HG02973 (cell line): Measurements from ENCODE around the gene RPP25L.
A peak's percentile ranks its signal among the peaks of the same experiment; 100 is the strongest.

ENCODE experiments used
- ATAC-seq: cut with Tn5 transposase; IDR thresholded peaks from one replicate; pipeline ENCODE4 v1.9.1; 2021; ENCODE audit warnings: moderate library complexity; ENCODE audit not compliant: unreplicated experiment

The RPP25L gene

GRCh38 chr9:34638138-34638445 lies 26.2 kb upstream of the RPP25L start:
- no peak for ATAC-seq

- peak; percentile 81 for ATAC-seq
Observed at GRCh38 chr9:34637356-34638137, 25.6 kb upstream of the RPP25L start, which contains the start of gene SIGMAR1. Gene SIGMAR1 (minus strand): TSS chr9:34637787. CDS start chr9:34637697, 90 bp downstream.

- peak; percentile 9 for ATAC-seq
Observed at GRCh38 chr9:34636791-34637355, 25.0 kb upstream of the RPP25L start.

- ATAC-seq, result no peak
Observed at GRCh38 chr9:34635556-34635955, 23.7 kb upstream of the RPP25L start.

GRCh38 chr9:34634551-34635248 lies 22.8 kb upstream of the RPP25L start:
- ATAC-seq, result no peak

GRCh38 chr9:34633851-34634550 lies 22.1 kb upstream of the RPP25L start:
- ATAC-seq, result no peak

GRCh38 chr9:34633166-34633565 lies 21.3 kb upstream of the RPP25L start:
- ATAC-seq, result no peak

- no peak for ATAC-seq
Observed at GRCh38 chr9:34630402-34631154, 18.7 kb upstream of the RPP25L start.

GRCh38 chr9:34629491-34629808 lies 17.6 kb upstream of the RPP25L start:
- ATAC-seq, result no peak

- ATAC-seq, result no peak
Observed at GRCh38 chr9:34628656-34629490, 17.0 kb upstream of the RPP25L start, which contains the start of gene ARID3C. Gene ARID3C (minus strand): TSS chr9:34629066. CDS start chr9:34628014, 1,052 bp downstream.

- no peak for ATAC-seq
Observed at GRCh38 chr9:34627716-34628655, 16.1 kb upstream of the RPP25L start.

GRCh38 chr9:34625186-34625486 lies 13.2 kb upstream of the RPP25L start:
- no peak for ATAC-seq

GRCh38 chr9:34624475-34625185 lies 12.7 kb upstream of the RPP25L start:
- ATAC-seq, result no peak

GRCh38 chr9:34623374-34624235 lies 11.7 kb upstream of the RPP25L start:
- no peak for ATAC-seq

- peak; percentile 96 for ATAC-seq
Observed at GRCh38 chr9:34620061-34620994, 8.4 kb upstream of the RPP25L start, which contains the start of gene DCTN3. Gene DCTN3 (minus strand): TSS chr9:34620495. CDS start chr9:34620464, 31 bp downstream.

GRCh38 chr9:34615132-34615531 lies 3.2 kb upstream of the RPP25L start:
- ATAC-seq, result no peak
